HG03135 (cell line): Measurements from ENCODE around the gene CFAP157.

ENCODE experiments used
- ATAC-seq: cut with Tn5 transposase; IDR thresholded peaks from one replicate; pipeline ENCODE4 v1.9.1; 2021; ENCODE audit warnings: mild to moderate bottlenecking, moderate library complexity; ENCODE audit not compliant: unreplicated experiment

CFAP157 gene

DNA sequence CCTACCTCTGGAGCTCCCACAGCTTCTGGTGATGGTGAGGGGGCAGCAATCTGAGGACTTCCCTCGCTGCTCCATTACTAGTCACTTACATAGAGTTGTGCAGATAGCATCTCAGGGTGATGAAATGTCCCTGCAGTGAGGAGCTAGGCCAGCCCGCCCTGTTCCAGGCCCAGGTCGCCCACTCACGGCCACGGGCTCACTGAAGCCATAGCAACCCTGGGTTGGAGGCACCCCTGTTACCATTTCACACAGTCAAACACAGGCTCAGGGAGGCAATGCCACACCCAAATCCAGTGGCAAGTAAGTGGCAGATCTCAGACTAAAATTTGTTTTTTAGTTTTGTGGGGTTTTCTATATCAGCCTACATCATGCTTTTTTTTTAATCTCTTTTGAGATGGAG, 52.1 kb downstream of the CFAP157 start:
- no peak for ATAC-seq

DNA sequence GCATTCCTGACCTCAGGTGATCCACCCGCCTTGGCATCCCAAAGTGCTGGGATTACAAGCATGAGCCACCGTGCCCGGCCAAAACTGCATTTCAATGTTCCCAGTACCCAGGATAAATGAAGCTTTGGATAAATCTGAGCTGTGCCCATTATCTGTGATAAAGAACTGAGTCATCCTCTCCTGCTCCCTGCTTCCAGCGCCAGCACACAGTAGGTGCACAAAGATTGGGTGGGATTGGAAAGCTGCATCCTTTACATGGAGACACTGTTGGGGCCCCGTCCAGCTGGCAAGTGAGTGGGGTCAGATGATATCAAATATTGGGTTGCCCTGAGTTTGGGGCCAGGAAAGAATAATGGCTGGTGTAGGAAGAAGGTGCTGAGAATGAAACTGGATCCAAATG, 54.3 kb downstream of the CFAP157 start:
- ATAC-seq, result no peak

DNA sequence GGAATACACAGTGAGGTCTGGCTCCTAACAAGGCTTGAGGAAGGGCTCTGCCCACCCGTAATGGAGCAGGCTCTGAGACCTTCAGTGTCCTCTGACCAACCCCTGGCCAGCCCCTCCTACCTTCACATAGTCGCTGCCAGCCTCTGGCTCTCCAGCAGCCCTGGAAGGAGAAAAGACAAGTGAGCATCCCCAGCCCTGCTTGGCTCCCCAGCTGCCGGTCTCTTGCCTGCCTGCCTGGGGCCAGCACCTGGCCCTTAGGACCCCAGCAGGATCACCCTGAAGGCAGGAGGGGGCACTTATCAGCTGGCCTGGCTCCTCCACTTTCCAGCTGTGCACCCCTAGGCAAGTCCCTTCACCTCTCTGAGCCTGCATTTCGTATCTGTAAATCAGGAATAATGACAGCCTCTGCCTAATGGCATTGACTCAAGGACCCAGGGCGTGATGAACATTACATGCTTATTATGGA, 54.7 kb downstream of the CFAP157 start:
- no peak for ATAC-seq

DNA sequence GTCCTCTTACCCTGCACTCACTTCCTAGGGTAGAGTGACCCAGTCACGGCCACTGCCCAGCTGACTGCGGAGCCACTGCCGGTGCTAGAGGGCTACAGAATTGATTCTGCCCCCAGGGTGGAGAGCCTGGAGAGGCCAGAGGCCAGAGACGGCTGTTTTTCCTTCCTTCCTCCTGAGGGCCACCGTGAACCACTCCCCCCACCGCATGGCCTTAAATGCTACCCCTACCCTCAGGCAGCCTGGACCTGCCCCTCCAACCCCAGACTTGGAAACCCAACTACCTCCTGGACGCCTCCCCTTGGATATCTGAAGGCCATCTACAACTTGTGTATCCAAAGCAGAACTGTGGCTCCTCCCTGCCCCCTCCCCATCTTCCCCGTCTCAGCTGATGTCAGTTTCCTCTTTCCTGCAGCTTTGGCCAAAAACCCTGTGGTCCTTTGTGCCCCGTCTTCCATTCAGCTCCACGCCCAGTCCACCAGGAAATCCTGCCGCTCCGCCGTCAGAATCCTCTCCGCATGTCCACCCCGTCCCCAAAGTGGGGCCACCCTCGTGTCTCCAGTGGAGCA, 55.4 kb downstream of the CFAP157 start:
- no peak for ATAC-seq

DNA sequence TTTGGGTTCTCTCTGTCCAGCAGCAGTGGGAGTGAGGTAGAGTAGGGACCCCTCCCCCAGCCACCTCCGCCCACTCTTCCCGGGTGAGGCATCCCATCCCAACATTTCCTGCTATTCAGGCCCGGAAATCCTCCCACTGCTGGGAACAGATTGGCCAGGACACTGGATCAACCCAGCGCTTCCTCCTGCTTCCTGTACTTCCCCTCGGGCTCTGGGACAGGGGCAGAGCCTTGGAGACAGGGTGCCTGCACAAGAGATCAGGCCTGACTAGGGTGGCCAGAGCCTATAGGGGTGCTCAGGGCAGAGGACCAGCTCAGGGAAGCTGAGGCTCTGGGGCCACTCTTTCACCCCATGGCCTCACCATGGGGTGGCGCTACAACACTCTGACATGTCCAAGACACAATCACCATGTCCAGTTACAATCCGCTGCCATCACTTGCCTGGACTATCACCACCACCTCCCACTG, 57.2 kb downstream of the CFAP157 start:
- ATAC-seq, result no peak

DNA sequence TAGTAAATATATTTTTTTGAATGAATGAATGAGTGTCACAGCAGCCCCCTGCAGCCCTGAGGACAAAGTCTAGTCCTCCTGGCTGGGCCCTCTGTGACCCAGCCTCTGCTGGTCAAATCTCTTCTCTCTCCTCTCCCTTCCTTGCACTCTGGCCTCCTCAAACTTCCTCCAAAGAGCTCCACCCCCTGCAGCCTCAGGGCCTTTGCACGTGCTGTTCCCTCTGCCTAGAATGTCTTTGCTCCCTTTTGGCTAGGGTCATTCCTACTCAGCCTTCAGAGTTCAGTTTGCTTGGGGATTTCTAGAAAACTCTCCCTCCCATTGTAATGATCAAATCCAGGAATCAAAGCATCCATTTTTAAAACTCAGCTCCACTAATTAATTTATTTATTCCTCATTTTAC, 58.6 kb downstream of the CFAP157 start:
- ATAC-seq, result no peak
